ENCODE measurements around the gene ETFB. TPM values are rescaled to one million over a fixed set of nuclear protein-coding genes. Genes with fewer than 3 reads are reported as not detected.

Gene ETFB
- total and polyA plus RNA-seq, 10 of the 15 experiments (the other 5 are each of a cell fraction or from before 2014, with no cell fraction given), result 15.1 to 166 (median 87.8) TPM

DNA sequence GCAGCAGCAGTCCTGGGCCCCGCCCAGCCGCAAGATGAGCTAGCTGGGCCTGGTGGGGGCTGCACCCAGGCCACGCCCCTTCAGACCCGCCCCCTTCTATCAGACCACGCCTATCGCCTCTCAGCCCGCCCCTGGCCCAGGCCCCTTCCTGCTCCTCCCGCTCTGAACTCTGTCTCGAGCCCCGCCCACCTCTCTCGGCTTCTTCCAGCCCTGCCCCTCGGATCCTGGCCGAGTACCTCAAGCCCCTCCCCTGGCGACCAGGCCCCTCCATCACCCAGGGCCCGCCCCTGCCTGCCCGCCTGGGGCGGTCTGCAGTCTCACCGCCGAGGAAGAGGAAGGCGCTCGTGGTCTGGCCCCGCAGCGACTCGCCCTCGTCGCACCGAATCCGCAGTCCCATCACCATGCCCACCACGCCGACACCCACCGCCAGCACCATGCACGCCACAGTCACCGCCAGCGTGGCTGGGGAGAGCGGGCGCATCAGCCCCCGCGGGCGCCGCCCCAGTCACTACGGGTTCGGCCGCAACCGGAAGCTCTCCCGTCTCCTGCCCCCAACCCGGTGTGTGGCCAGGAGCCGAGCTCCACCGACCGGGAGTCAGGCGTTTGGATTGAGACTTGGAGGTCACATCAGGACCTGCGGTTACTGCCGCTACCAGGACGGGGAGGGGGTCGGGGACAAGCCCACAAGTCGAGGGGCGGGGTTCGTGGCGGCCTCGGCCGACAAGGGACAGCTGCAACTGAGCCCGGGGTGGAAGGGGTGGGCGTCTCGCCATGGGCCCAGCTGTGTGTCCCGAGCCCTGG lies 1.6 kb upstream of the ETFB start (continued):
- TF ChIP-seq PAX5 (IDR thresholded peaks at IDR 0.05; ENCODE audit: borderline replicate concordance, low read depth, low read length) (0 out of 2 replicates have a peak, but pooled peaks have one; percentile 26), MYB (IDR thresholded peaks at IDR 0.05; ENCODE audit: borderline replicate concordance, low read depth, low read length) (no peak), IKZF1 (conservative IDR thresholded peaks at IDR 0.05) (peak; percentile 75), BRCA1 (IDR thresholded peaks at IDR 0.05; ENCODE audit: low read depth, low read length) (no peak), PAX8 (IDR thresholded peaks at IDR 0.05) (no peak), NRF1 (conservative IDR thresholded peaks at IDR 0.05; ENCODE audit: low read depth, low read length) (no peak), TCF7 (IDR thresholded peaks at IDR 0.05; ENCODE audit: borderline replicate concordance) (no peak), CBX3 (IDR thresholded peaks at IDR 0.05; ENCODE audit: borderline replicate concordance, low read depth) (no peak), BACH1 (IDR thresholded peaks at IDR 0.05; ENCODE audit: borderline replicate concordance) (peak; percentile 80), SUPT20H (IDR thresholded peaks at IDR 0.05; ENCODE audit: borderline replicate concordance, control insufficient read depth, low read depth, low read length) (no peak), POLR2AphosphoS5 (IDR thresholded peaks at IDR 0.05; ENCODE audit: low read length) (no peak; the same call in 1 of the 2 replicates), NBN (IDR thresholded peaks at IDR 0.05) (peak; percentile 60), NFXL1 (IDR thresholded peaks at IDR 0.05; ENCODE audit: borderline replicate concordance) (no peak), NR2F1 (conservative IDR thresholded peaks at IDR 0.05) (peak; percentile 38), BMI1 (IDR thresholded peaks at IDR 0.05; ENCODE audit: borderline replicate concordance) (no peak), NFIC (IDR thresholded peaks at IDR 0.05; ENCODE audit: low read depth, low read length) (no peak), TCF3 (IDR thresholded peaks at IDR 0.05; ENCODE audit: borderline replicate concordance, insufficient read depth, low read depth, low read length) (no peak)
- TF ChIP-seq, protein P1, sequence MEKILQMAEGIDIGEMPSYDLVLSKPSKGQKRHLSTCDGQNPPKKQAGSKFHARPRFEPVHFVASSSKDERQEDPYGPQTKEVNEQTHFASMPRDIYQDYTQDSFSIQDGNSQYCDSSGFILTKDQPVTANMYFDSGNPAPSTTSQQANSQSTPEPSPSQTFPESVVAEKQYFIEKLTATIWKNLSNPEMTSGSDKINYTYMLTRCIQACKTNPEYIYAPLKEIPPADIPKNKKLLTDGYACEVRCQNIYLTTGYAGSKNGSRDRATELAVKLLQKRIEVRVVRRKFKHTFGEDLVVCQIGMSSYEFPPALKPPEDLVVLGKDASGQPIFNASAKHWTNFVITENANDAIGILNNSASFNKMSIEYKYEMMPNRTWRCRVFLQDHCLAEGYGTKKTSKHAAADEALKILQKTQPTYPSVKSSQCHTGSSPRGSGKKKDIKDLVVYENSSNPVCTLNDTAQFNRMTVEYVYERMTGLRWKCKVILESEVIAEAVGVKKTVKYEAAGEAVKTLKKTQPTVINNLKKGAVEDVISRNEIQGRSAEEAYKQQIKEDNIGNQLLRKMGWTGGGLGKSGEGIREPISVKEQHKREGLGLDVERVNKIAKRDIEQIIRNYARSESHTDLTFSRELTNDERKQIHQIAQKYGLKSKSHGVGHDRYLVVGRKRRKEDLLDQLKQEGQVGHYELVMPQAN (conservative IDR thresholded peaks at IDR 0.05), result peak; percentile 73
- TF ChIP-seq, protein P2, sequence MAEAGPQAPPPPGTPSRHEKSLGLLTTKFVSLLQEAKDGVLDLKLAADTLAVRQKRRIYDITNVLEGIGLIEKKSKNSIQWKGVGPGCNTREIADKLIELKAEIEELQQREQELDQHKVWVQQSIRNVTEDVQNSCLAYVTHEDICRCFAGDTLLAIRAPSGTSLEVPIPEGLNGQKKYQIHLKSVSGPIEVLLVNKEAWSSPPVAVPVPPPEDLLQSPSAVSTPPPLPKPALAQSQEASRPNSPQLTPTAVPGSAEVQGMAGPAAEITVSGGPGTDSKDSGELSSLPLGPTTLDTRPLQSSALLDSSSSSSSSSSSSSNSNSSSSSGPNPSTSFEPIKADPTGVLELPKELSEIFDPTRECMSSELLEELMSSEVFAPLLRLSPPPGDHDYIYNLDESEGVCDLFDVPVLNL (IDR thresholded peaks at IDR 0.05; ENCODE audit: low read depth, low read length), result no peak
- TF ChIP-seq, protein P3, sequence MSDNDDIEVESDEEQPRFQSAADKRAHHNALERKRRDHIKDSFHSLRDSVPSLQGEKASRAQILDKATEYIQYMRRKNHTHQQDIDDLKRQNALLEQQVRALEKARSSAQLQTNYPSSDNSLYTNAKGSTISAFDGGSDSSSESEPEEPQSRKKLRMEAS (IDR thresholded peaks at IDR 0.05; ENCODE audit: low read depth, low read length), result peak; percentile 20; the same call in 1 of the 2 replicates
- TF ChIP-seq, protein P4, sequence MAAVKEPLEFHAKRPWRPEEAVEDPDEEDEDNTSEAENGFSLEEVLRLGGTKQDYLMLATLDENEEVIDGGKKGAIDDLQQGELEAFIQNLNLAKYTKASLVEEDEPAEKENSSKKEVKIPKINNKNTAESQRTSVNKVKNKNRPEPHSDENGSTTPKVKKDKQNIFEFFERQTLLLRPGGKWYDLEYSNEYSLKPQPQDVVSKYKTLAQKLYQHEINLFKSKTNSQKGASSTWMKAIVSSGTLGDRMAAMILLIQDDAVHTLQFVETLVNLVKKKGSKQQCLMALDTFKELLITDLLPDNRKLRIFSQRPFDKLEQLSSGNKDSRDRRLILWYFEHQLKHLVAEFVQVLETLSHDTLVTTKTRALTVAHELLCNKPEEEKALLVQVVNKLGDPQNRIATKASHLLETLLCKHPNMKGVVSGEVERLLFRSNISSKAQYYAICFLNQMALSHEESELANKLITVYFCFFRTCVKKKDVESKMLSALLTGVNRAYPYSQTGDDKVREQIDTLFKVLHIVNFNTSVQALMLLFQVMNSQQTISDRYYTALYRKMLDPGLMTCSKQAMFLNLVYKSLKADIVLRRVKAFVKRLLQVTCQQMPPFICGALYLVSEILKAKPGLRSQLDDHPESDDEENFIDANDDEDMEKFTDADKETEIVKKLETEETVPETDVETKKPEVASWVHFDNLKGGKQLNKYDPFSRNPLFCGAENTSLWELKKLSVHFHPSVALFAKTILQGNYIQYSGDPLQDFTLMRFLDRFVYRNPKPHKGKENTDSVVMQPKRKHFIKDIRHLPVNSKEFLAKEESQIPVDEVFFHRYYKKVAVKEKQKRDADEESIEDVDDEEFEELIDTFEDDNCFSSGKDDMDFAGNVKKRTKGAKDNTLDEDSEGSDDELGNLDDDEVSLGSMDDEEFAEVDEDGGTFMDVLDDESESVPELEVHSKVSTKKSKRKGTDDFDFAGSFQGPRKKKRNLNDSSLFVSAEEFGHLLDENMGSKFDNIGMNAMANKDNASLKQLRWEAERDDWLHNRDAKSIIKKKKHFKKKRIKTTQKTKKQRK (IDR thresholded peaks at IDR 0.05; ENCODE audit: low read depth, low read length), result no peak
- TF ChIP-seq, protein P5, sequence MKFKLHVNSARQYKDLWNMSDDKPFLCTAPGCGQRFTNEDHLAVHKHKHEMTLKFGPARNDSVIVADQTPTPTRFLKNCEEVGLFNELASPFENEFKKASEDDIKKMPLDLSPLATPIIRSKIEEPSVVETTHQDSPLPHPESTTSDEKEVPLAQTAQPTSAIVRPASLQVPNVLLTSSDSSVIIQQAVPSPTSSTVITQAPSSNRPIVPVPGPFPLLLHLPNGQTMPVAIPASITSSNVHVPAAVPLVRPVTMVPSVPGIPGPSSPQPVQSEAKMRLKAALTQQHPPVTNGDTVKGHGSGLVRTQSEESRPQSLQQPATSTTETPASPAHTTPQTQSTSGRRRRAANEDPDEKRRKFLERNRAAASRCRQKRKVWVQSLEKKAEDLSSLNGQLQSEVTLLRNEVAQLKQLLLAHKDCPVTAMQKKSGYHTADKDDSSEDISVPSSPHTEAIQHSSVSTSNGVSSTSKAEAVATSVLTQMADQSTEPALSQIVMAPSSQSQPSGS (IDR thresholded peaks at IDR 0.05; ENCODE audit: low read length), result no peak
